Smooth muscle cell (in vitro differentiated cells): Measurements from ENCODE around the gene PTPN18. TPM values are rescaled to one million over a fixed set of nuclear protein-coding genes. Genes with fewer than 3 reads are reported as not detected.
A peak's percentile ranks its signal among the peaks of the same experiment; 100 is the strongest.

Source experiments
- DNase-seq: peaks from one replicate; lab custom pipeline; 2025; ENCODE audit not compliant: unreplicated experiment; lab: John Stamatoyannopoulos, UW
- H2AFZ ChIP-seq: fragments of 200-600 bp; sonication (generic); 2 replicates; pipeline ENCODE4 v1.6.0; 2016; ENCODE audit warnings: antibody characterized with exemption, low read depth, mild to moderate bottlenecking
- H3F3A ChIP-seq: fragments of 200-600 bp; sonication (generic); 2 replicates; pipeline ENCODE4 v1.6.0; 2017; ENCODE audit warnings: antibody characterized with exemption, low read depth
- H3K27ac ChIP-seq: fragments of 200-600 bp; sonication (generic); 2 replicates; pipeline ENCODE4 v1.5.1; 2016; ENCODE audit warnings: low read depth, mild to moderate bottlenecking
- H3K27me3 ChIP-seq: fragments of 200-600 bp; sonication (generic); 2 replicates; pipeline ENCODE4 v1.6.1; 2016; ENCODE audit warnings: low read depth, mild to moderate bottlenecking
- H3K36me3 ChIP-seq: fragments of 200-600 bp; sonication (generic); 2 replicates; pipeline ENCODE4 v1.5.1; 2016; ENCODE audit warnings: low read depth
- H3K4me1 ChIP-seq: fragments of 200-600 bp; sonication (generic); 2 replicates; pipeline ENCODE4 v1.5.1; 2016; ENCODE audit warnings: low read depth
- H3K4me2 ChIP-seq: fragments of 200-600 bp; sonication (generic); 2 replicates; pipeline ENCODE4 v1.6.0; 2016; ENCODE audit warnings: mild to moderate bottlenecking
- H3K4me3 ChIP-seq: fragments of 200-600 bp; sonication (generic); 2 replicates; pipeline ENCODE4 v1.5.1; 2016; ENCODE audit warnings: mild to moderate bottlenecking
- H3K79me2 ChIP-seq: fragments of 200-600 bp; sonication (generic); 2 replicates; pipeline ENCODE4 v1.6.0; 2016; ENCODE audit warnings: low read depth, mild to moderate bottlenecking
- H3K9ac ChIP-seq: fragments of 200-600 bp; sonication (generic); 2 replicates; pipeline ENCODE4 v1.6.0; 2016; ENCODE audit warnings: low read depth
- H3K9me3 ChIP-seq: fragments of 200-600 bp; sonication (generic); replicated peaks from 2 replicates; pipeline ENCODE4 v1.5.1; 2016; ENCODE audit warnings: low read depth
- H4K20me1 ChIP-seq: fragments of 200-600 bp; sonication (generic); 2 replicates; pipeline ENCODE4 v1.6.0; 2016; ENCODE audit warnings: low read depth
- CTCF ChIP-seq: fragments of 200-600 bp; sonication (generic); IDR thresholded peaks from 2 replicates; pipeline ENCODE4 v1.5.1; 2017; ENCODE audit warnings: borderline replicate concordance, mild to moderate bottlenecking, antibody characterized with exemption; ENCODE audit not compliant: insufficient read depth, poor library complexity, severe bottlenecking
- WGBS: methylation state at CpG from one replicate; pipeline ENCODE4 v1.1.7; 2016; ENCODE audit warnings: low lambda C conversion rate; 5-methylcytosine and 5-hydroxymethylcytosine counted together
- polyA plus RNA-seq: library from polyadenylated mRNA; unstranded; fragments of >200 nt; fragmentation: Nextera tagmentation; extraction: Ambion mirVana; gene quantifications from 2 replicates; pipeline ENCODE4 v1.2.1, GENCODE V29; 2016
- total RNA-seq: library from RNA; depleted of rRNA; stranded (reverse); fragments of >200 nt; gene quantifications from 2 replicates; pipeline ENCODE4 v1.2.3, GENCODE V29; 2014

The PTPN18 gene
- total and polyA plus RNA-seq, 2 experiments from 2014 or later: 4.4 to 10.2 TPM

- DNase-seq: no peak
- 91% methylated on average over 5 of the region's 5 CpGs for WGBS
- no peak overlapping the region for H3K9ac ChIP-seq
Measured at GRCh38 chr2:130369965-130370341, 14.1 kb downstream of the PTPN18 start.

GRCh38 chr2:130370490-130370889 is 14.6 kb downstream of the PTPN18 start:
- Histone ChIP-seq H4K20me1 (peaks cover 6% of the 10 kb centered on the region), H3K4me2 (no peak overlapping the region), H3K79me2 (peaks cover 18% of the 10 kb centered on the region), H3K9me3 (no peaks in the 10 kb centered on the region), H3K27me3 (no peaks in the 10 kb centered on the region), H3K27ac (no peak overlapping the region), H3K36me3 (no peaks in the 10 kb centered on the region), H3K4me1 (peaks cover 11% of the 10 kb centered on the region), H2AFZ (no peak overlapping the region), H3K9ac (no peak overlapping the region), H3K4me3 (no peak overlapping the region), H3F3A (no peaks in the 10 kb centered on the region)
- 95% methylated on average over 9 of the region's 9 CpGs for WGBS
- DNase-seq: no peak
- TF ChIP-seq CTCF: no peak

More at GRCh38 chr2:130369965-130370341, 14.1 kb downstream of the PTPN18 start:
- TF ChIP-seq CTCF: no peak
- Histone ChIP-seq H3K4me1 (peaks cover 11% of the 10 kb centered on the region), H3K36me3 (no peaks in the 10 kb centered on the region), H3K27ac (no peak overlapping the region), H3K4me2 (no peak overlapping the region), H4K20me1 (peaks cover under 1% of the 10 kb centered on the region), H3K9me3 (no peaks in the 10 kb centered on the region), H3F3A (no peaks in the 10 kb centered on the region), H3K79me2 (peaks cover 18% of the 10 kb centered on the region), H2AFZ (no peak overlapping the region), H3K27me3 (no peaks in the 10 kb centered on the region), H3K4me3 (no peak overlapping the region)

- Histone ChIP-seq H3K9me3 (no peaks in the 10 kb centered on the region), H3K4me1 (peaks cover 11% of the 10 kb centered on the region), H3K27ac (no peak overlapping the region), H3K9ac (peak overlapping the region; percentile 50), H3F3A (no peaks in the 10 kb centered on the region), H3K4me2 (peak overlapping the region; percentile 96), H2AFZ (peak overlapping the region; percentile 92), H3K27me3 (no peaks in the 10 kb centered on the region), H3K79me2 (peaks cover 27% of the 10 kb centered on the region), H3K36me3 (no peaks in the 10 kb centered on the region), H3K4me3 (peak overlapping the region; percentile 90), H4K20me1 (peaks cover 16% of the 10 kb centered on the region)
- no peak for DNase-seq
- 41% methylated on average over 18 of the region's 18 CpGs for WGBS
- no peak for TF ChIP-seq CTCF
Measured at GRCh38 chr2:130371723-130372054, 15.8 kb downstream of the PTPN18 start.

- H3K27ac ChIP-seq: no peak overlapping the region
- TF ChIP-seq CTCF: peak; percentile 98
- H3F3A ChIP-seq: no peaks in the 10 kb centered on the region
- no peaks in the 10 kb centered on the region for H3K9me3 ChIP-seq
- peak overlapping the region; percentile 96 for H3K4me2 ChIP-seq
- H3K36me3 ChIP-seq: no peaks in the 10 kb centered on the region
- H3K4me3 ChIP-seq: peak overlapping the region; percentile 90
- peak; percentile 77 for DNase-seq
- peaks cover 22% of the 10 kb centered on the region for H4K20me1 ChIP-seq
- H3K4me1 ChIP-seq: peaks cover 11% of the 10 kb centered on the region
- WGBS: under 1% methylated on average over 69 of the region's 81 CpGs
- peak overlapping the region; percentile 50 for H3K9ac ChIP-seq
- H3K79me2 ChIP-seq: peaks cover 31% of the 10 kb centered on the region
- no peaks in the 10 kb centered on the region for H3K27me3 ChIP-seq
- H2AFZ ChIP-seq: peak overlapping the region; percentile 92
Measured at GRCh38 chr2:130372055-130372832, 16.4 kb downstream of the PTPN18 start.
